Osteoblast (primary cell): ENCODE measurements around the gene RPRD2. TPM values are rescaled to one million over a fixed set of nuclear protein-coding genes. Genes with fewer than 3 reads are reported as not detected.
A peak's percentile ranks its signal among the peaks of the same experiment; 100 is the strongest.

Experiments used
- DNase-seq: peaks from one replicate; pipeline ENCODE4 v3.0.0; 2011; ENCODE audit warnings: low spot score, mixed read lengths; ENCODE audit not compliant: insufficient read length; ENCODE audit errors: missing footprints
- H2AFZ ChIP-seq: 2 replicates; pipeline ENCODE4 v1.6.0; 2011; ENCODE audit warnings: mild to moderate bottlenecking, low read length
- H3K27ac ChIP-seq: 2 replicates; pipeline ENCODE4 v1.5.1; 2011; ENCODE audit warnings: mild to moderate bottlenecking, low read depth, low read length, moderate library complexity
- H3K27me3 ChIP-seq: 2 replicates; pipeline ENCODE4 v1.6.0; 2012; ENCODE audit warnings: mild to moderate bottlenecking, control low read depth, inconsistent platforms, low read length, moderate library complexity; ENCODE audit not compliant: insufficient read depth
- H3K36me3 ChIP-seq: 2 replicates; pipeline ENCODE4 v1.5.1; 2011; ENCODE audit warnings: mild to moderate bottlenecking, low read length, control low read depth, moderate library complexity; ENCODE audit not compliant: insufficient read depth
- H3K4me1 ChIP-seq: 2 replicates; pipeline ENCODE4 v1.5.1; 2011; ENCODE audit warnings: mild to moderate bottlenecking, low read length, control low read depth, moderate library complexity; ENCODE audit not compliant: insufficient read depth
- H3K4me2 ChIP-seq: 2 replicates; pipeline ENCODE4 v1.6.0; 2011; ENCODE audit warnings: mild to moderate bottlenecking, low read length; ENCODE audit not compliant: insufficient read depth
- H3K4me3 ChIP-seq: fragments of 200-600 bp; sonication (generic); 3 replicates; pipeline ENCODE4 v1.5.1; 2012; ENCODE audit warnings: mild to moderate bottlenecking, low read length, inconsistent platforms; ENCODE audit not compliant: insufficient read depth
- H3K79me2 ChIP-seq: 2 replicates; pipeline ENCODE4 v1.6.0; 2012; ENCODE audit warnings: mild to moderate bottlenecking, low read length, control low read depth, inconsistent platforms; ENCODE audit not compliant: insufficient read depth
- H3K9me3 ChIP-seq: 2 replicates; pipeline ENCODE4 v1.5.1; 2011; ENCODE audit warnings: low read depth, low read length, control low read depth
- H4K20me1 ChIP-seq: 2 replicates; pipeline ENCODE4 v1.6.0; 2012; ENCODE audit warnings: mild to moderate bottlenecking, low read length, control low read depth; ENCODE audit not compliant: insufficient read depth
- CTCF ChIP-seq: IDR thresholded peaks from 2 replicates; pipeline ENCODE4 v1.5.1; 2011; ENCODE audit warnings: mild to moderate bottlenecking, low read depth, low read length, moderate library complexity; ENCODE audit errors: extremely low read depth
- total RNA-seq: library from RNA; depleted of rRNA; stranded (reverse); fragments of >200 nt; gene quantifications from 2 replicates; pipeline ENCODE4 v1.2.3, GENCODE V29; 2012

RPRD2 gene
- total RNA-seq, 1 donor: 12.3 TPM

DNA sequence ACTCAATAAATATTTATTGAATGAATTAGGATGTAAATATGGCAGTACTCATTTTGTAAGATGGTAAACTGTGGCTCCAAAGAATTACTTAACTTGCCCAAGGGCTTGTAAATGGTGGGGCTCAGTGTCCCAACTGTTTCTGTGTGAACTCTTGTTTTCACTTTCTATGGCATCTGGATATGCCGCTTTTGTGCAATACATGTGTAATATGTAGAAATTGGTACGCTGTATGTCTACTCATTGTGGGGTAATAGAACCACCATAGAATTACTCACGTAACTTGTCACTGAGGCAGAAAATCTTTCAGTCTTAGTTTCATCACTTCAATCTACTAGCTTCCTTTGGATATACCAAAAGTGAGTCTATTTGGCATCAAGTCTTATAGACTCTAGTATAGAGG, 41.6 kb upstream of the RPRD2 start:
- no peaks in the 10 kb centered on the region for H3K27me3 ChIP-seq
- peaks cover 8% of the 10 kb centered on the region for H3K4me1 ChIP-seq
- H3K36me3 ChIP-seq: peaks cover 26% of the 10 kb centered on the region
- H3K4me3 ChIP-seq: peak overlapping the region; percentile 92
- H3K4me2 ChIP-seq: peak overlapping the region; percentile 89
- no peak for TF ChIP-seq CTCF
- H3K27ac ChIP-seq: peak overlapping the region; percentile 61
- H3K9me3 ChIP-seq: no peaks in the 10 kb centered on the region
- no peak overlapping the region for H2AFZ ChIP-seq
- peaks cover 5% of the 10 kb centered on the region for H4K20me1 ChIP-seq
- H3K79me2 ChIP-seq: peaks cover 48% of the 10 kb centered on the region
- DNase-seq: no peak

DNA sequence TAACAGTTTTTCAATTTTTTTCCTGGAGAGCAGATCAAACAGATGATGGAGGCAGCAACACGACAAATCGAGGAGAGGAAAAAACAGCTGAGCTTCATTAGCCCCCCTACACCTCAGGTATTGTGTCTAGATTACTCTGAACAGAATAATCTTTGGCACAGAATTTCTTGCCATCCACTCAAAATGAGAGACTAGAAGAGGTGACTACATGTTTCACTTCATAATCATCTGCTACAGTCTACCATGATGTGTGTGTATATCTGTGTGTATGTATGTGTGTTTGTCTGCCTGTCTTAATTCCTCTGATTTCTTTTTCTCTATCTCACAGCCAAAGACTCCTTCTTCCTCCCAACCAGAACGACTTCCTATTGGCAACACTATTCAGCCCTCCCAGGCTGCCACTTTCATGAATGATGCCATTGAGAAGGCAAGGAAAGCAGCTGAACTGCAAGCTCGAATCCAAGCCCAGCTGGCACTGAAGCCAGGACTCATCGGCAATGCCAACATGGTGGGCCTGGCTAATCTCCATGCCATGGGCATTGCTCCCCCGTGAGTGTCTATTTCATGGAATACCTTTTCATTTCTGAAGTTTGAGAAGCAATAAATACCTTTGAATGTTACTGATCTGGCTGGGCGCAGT, 31.2 kb upstream of the RPRD2 start:
- Histone ChIP-seq H2AFZ (no peak overlapping the region), H3K79me2 (peaks cover 2% of the 10 kb centered on the region), H3K9me3 (no peaks in the 10 kb centered on the region), H4K20me1 (peaks cover 4% of the 10 kb centered on the region), H3K36me3 (peaks cover 84% of the 10 kb centered on the region), H3K27ac (no peak overlapping the region), H3K4me2 (no peak overlapping the region), H3K4me3 (no peak overlapping the region), H3K4me1 (no peaks in the 10 kb centered on the region), H3K27me3 (no peaks in the 10 kb centered on the region)
- DNase-seq: peak; percentile 21
- no peak for TF ChIP-seq CTCF

DNA sequence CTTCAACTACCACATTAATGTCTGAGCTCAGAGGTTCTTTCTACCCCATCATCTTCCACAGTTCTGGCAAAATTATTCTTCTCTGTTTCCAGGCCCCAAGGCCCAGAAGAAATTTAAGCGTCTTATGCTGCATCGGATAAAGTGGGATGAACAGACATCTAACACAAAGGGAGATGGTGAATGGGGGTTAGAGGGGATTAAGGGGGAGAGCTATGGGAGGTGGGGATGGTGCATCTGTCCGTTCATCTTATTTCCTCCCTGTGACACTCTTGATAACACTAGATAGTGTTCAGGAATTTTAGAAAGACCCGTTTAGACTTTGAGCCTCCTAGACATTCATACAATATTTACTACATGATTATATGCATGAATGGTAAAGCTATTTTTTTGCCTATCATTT, 17.6 kb upstream of the RPRD2 start:
- H3K36me3 ChIP-seq: peaks cover 69% of the 10 kb centered on the region
- TF ChIP-seq CTCF: no peak
- H4K20me1 ChIP-seq: no peaks in the 10 kb centered on the region
- no peaks in the 10 kb centered on the region for H3K4me1 ChIP-seq
- no peaks in the 10 kb centered on the region for H3K27me3 ChIP-seq
- no peak overlapping the region for H3K4me3 ChIP-seq
- no peak overlapping the region for H3K4me2 ChIP-seq
- no peak overlapping the region for H3K27ac ChIP-seq
- H3K79me2 ChIP-seq: no peaks in the 10 kb centered on the region
- H2AFZ ChIP-seq: no peak overlapping the region
- H3K9me3 ChIP-seq: no peaks in the 10 kb centered on the region
- DNase-seq: no peak

DNA sequence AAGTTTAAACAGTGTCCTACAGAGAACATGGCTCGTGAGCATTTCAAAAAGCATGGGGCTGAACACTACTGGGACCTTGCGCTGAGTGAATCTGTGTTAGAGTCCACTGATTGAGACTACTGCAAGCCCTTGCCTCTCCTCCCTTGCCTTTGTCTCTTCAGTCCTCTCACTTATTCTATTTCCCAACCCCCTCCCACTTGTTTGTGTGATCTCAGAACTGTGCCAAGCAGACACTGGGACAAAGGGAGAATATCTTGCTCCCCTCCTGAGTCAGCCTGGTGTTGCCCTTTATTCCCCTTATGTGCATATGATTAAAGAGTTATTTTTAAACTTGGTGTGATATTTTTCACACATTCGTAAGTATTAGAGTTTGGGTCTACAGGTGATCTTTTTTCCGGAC, 11.1 kb upstream of the RPRD2 start:
- no peaks in the 10 kb centered on the region for H4K20me1 ChIP-seq
- TF ChIP-seq CTCF: no peak
- H3K4me3 ChIP-seq: no peak overlapping the region
- H3K4me2 ChIP-seq: no peak overlapping the region
- no peak overlapping the region for H3K27ac ChIP-seq
- no peaks in the 10 kb centered on the region for H3K79me2 ChIP-seq
- peaks cover 44% of the 10 kb centered on the region for H3K36me3 ChIP-seq
- no peaks in the 10 kb centered on the region for H3K9me3 ChIP-seq
- H2AFZ ChIP-seq: no peak overlapping the region
- peak; percentile 49 for DNase-seq
- no peaks in the 10 kb centered on the region for H3K4me1 ChIP-seq
- H3K27me3 ChIP-seq: no peaks in the 10 kb centered on the region
